Left ventricle myocardium inferior (tissue), 1 donor: ENCODE results near the gene PPEF2. TPM values are rescaled to one million over a fixed set of nuclear protein-coding genes. Genes with fewer than 3 reads are reported as not detected.

Experiments
- DNase-seq: peaks from one replicate; pipeline ENCODE4 v3.0.0-alpha.2; 2020
- H3K27ac ChIP-seq: fragments of 200-600 bp; replicated peaks from 2 replicates; pipeline ENCODE4 v1.8.0; 2021
- H3K27me3 ChIP-seq: fragments of 200-600 bp; 2 replicates; pipeline ENCODE4 v1.8.0; 2021; ENCODE audit warnings: low read depth
- H3K36me3 ChIP-seq: fragments of 200-600 bp; 2 replicates; pipeline ENCODE4 v1.8.0; 2021
- H3K4me1 ChIP-seq: fragments of 200-600 bp; 2 replicates; pipeline ENCODE4 v1.8.0; 2021
- H3K4me3 ChIP-seq: fragments of 200-600 bp; 2 replicates; pipeline ENCODE4 v1.8.0; 2021; ENCODE audit warnings: mild to moderate bottlenecking, moderate library complexity
- H3K9me3 ChIP-seq: fragments of 200-600 bp; replicated peaks from 2 replicates; pipeline ENCODE4 v1.8.0; 2021
- intact Hi-C: fragments of 100-400 bp; cut with micrococcal nuclease; formaldehyde crosslinking; loops from one replicate; pipeline ENCODE4 v1.11.0; 2022
- total RNA-seq: library from RNA; stranded (reverse); fragmentation: NEBNext Ultra II Directional; extraction: Animal tissue kit (Norgen Biotek cat#: 25700); gene quantifications from one replicate; pipeline ENCODE4 v1.2.1, GENCODE V29; 2021
- TF ChIP-seq, protein P1 (sequence below): fragments of 200-600 bp; IDR thresholded peaks from 2 replicates; pipeline ENCODE4 v1.8.0; 2021; ENCODE audit warnings: antibody characterized with exemption, mild to moderate bottlenecking, borderline replicate concordance
- donor health status: DM: no; HTN: yes; CAD: no; lungs with severe emphysema.

The PPEF2 gene
- total RNA-seq, 1 donor from 2014 or later = not detected

DNA sequence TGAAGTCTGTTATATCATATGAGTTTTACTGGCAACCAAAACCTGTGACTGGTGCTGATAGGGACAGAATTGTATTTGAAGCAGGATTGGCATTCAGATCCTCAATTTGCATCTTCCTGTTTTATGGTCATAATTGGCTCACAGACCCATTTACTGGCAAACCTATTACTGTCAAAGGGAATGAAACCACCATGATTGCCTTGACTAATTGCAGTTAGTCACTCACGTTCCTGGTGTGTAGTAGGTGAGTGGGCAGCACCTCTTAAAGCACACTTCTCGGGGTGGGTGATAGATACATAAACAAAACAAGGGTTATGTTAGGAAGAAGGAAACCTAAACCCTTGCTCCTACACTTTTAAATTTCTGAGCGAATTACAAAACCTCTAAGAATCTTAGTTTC, 81.0 kb downstream of the PPEF2 start:
- peaks cover 6% of the 10 kb centered on the region for H3K36me3 ChIP-seq
- TF ChIP-seq, protein P1, sequence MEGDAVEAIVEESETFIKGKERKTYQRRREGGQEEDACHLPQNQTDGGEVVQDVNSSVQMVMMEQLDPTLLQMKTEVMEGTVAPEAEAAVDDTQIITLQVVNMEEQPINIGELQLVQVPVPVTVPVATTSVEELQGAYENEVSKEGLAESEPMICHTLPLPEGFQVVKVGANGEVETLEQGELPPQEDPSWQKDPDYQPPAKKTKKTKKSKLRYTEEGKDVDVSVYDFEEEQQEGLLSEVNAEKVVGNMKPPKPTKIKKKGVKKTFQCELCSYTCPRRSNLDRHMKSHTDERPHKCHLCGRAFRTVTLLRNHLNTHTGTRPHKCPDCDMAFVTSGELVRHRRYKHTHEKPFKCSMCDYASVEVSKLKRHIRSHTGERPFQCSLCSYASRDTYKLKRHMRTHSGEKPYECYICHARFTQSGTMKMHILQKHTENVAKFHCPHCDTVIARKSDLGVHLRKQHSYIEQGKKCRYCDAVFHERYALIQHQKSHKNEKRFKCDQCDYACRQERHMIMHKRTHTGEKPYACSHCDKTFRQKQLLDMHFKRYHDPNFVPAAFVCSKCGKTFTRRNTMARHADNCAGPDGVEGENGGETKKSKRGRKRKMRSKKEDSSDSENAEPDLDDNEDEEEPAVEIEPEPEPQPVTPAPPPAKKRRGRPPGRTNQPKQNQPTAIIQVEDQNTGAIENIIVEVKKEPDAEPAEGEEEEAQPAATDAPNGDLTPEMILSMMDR = no peak
- no peak overlapping the region for H3K27ac ChIP-seq
- DNase-seq = no peak
- intact Hi-C loops = no loop called here
- H3K9me3 ChIP-seq = no peaks in the 10 kb centered on the region
- no peak overlapping the region for H3K4me3 ChIP-seq
- no peaks in the 10 kb centered on the region for H3K27me3 ChIP-seq
- peaks cover 6% of the 10 kb centered on the region for H3K4me1 ChIP-seq

DNA sequence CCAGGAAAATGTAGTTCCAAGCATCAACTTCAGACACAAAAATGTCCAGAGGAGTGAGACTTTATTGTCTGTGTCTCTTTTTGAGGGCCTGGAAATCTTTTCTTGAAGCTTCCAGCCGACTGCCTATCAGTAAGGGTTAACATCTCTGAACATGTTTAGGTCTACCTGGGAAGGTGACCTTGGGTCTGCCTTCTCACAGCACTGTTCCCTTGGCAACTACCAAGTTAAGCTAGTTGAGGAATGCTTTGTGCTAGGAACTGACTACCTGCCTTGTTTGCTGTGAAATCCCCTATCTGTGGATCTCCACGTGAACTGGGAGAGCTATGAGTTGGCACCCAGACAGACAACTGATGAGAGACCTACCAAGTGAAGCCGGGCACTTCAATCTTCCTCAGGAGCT, 81.6 kb downstream of the PPEF2 start:
- Histone ChIP-seq H3K36me3 (peaks cover 11% of the 10 kb centered on the region), H3K4me3 (no peak overlapping the region), H3K4me1 (peaks cover 6% of the 10 kb centered on the region), H3K27me3 (no peaks in the 10 kb centered on the region), H3K9me3 (no peaks in the 10 kb centered on the region), H3K27ac (no peak overlapping the region)
- no peak for DNase-seq
- intact Hi-C loops = no loop called here
- TF ChIP-seq, protein P1 = no peak

DNA sequence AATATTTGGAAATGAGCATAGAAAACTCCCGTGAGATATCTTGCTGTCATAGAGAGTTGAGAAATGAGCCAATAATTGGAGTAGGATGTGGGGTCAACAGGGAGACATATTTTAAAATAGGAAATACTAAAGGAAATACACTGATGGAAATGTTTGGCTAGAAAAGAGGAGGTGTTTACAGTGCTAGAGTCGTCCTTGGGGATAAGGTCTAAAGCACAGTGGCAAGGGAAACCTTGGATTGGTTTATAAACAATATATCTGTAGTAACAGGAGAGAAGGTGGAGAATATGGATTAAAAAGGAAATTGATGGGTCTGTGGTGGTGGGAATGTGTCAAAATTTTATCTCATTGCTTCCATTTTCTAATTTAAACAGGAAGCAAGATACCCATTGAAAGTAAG, 82.1 kb downstream of the PPEF2 start:
- no peak for DNase-seq
- no peaks in the 10 kb centered on the region for H3K9me3 ChIP-seq
- no peak overlapping the region for H3K4me3 ChIP-seq
- peaks cover 16% of the 10 kb centered on the region for H3K36me3 ChIP-seq
- H3K27me3 ChIP-seq = no peaks in the 10 kb centered on the region
- peaks cover 6% of the 10 kb centered on the region for H3K4me1 ChIP-seq
- TF ChIP-seq, protein P1 = no peak
- intact Hi-C loops = no loop called here
- no peak overlapping the region for H3K27ac ChIP-seq

DNA sequence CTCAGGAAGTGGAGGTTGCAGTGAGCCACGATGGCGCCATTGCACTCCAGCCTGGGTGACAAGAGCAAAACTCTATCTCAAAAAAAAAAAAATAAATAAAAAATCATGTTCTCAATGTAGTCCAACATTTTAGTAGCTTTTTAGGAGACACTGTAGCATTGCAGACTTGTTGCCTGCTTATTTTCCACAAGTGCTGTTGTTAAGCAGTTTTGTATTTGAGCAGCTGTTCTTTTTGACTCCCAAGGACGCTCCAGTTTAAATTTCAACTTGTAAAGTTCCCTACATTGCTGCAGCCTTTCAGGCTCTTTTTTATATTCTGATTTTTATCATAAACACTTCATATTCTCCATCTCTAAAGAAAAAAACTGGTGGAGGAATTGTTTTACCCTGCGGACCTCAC, 83.1 kb downstream of the PPEF2 start:
- Histone ChIP-seq H3K4me3 (no peak overlapping the region), H3K4me1 (peaks cover 6% of the 10 kb centered on the region), H3K9me3 (no peaks in the 10 kb centered on the region), H3K27ac (no peak overlapping the region), H3K27me3 (no peaks in the 10 kb centered on the region), H3K36me3 (peaks cover 27% of the 10 kb centered on the region)
- TF ChIP-seq, protein P1 = no peak
- intact Hi-C loops = no loop called here
- DNase-seq = no peak

GRCh38 chr4:75817901-75818300, 84.4 kb downstream of the PPEF2 start:
- Histone ChIP-seq H3K36me3 (peaks cover 39% of the 10 kb centered on the region), H3K9me3 (no peaks in the 10 kb centered on the region), H3K4me3 (no peak overlapping the region), H3K27me3 (no peaks in the 10 kb centered on the region), H3K27ac (no peak overlapping the region), H3K4me1 (peaks cover 6% of the 10 kb centered on the region)
- TF ChIP-seq, protein P1 = no peak
- intact Hi-C loops = no loop called here
- DNase-seq = no peak

Other genes starting within 250 kb of the PPEF2 start
- gene G3BP2, start 229.0 kb downstream of the PPEF2 start, total RNA-seq = 71.2 TPM
- gene USO1, start 177.9 kb downstream of the PPEF2 start, total RNA-seq = 84.3 TPM
- gene NAAA, start 38.6 kb upstream of the PPEF2 start, total RNA-seq = 12.9 TPM
- gene SDAD1, start 88.5 kb upstream of the PPEF2 start, total RNA-seq = 18.0 TPM
- gene CXCL9, start 105.1 kb upstream of the PPEF2 start, total RNA-seq = 0.22 TPM
- not detected for gene CXCL10, start 121.0 kb upstream of the PPEF2 start, total RNA-seq
- gene CXCL11, start 133.6 kb upstream of the PPEF2 start, total RNA-seq = not detected
- 105 TPM for gene ART3, start 172.3 kb upstream of the PPEF2 start, total RNA-seq
- gene NUP54, start 245.9 kb upstream of the PPEF2 start, total RNA-seq = 18.0 TPM